ENCODE results near the gene AKNA.

- TF ChIP-seq POLR2A (IDR thresholded peaks at IDR 0.05; ENCODE audit: low read depth) (no peak), CTCF (IDR thresholded peaks at IDR 0.05) (no peak), EP300 (IDR thresholded peaks at IDR 0.05) (no peak), POLR2AphosphoS5 (IDR thresholded peaks at IDR 0.05) (no peak)
Measured at GRCh38 chr9:114318416-114318815, 69.4 kb downstream of the AKNA start.
